Upper lobe of right lung (tissue), 1 donor: ENCODE measurements around the gene RRBP1. TPM values are rescaled to one million over a fixed set of nuclear protein-coding genes. Genes with fewer than 3 reads are reported as not detected.

Experiments
- ATAC-seq: fragments of 200-7000 bp; cut with Tn5 transposase; one replicate; pipeline ENCODE4 v1.9.1; 2020; ENCODE audit warnings: mild to moderate bottlenecking, moderate library complexity
- DNase-seq: peaks from one replicate; pipeline ENCODE4 v3.0.0-alpha.2; 2020
- H3K27ac ChIP-seq: fragments of 200-600 bp; one replicate; pipeline ENCODE4 v1.8.0; 2022
- H3K27me3 ChIP-seq: fragments of 200-600 bp; one replicate; pipeline ENCODE4 v1.8.0; 2022; ENCODE audit warnings: mild to moderate bottlenecking
- H3K36me3 ChIP-seq: fragments of 200-600 bp; one replicate; pipeline ENCODE4 v1.8.0; 2022
- H3K4me1 ChIP-seq: fragments of 200-600 bp; one replicate; pipeline ENCODE4 v1.8.0; 2022
- H3K4me3 ChIP-seq: fragments of 200-600 bp; one replicate; pipeline ENCODE4 v1.8.0; 2022; ENCODE audit warnings: mild to moderate bottlenecking
- H3K9me3 ChIP-seq: fragments of 200-600 bp; one replicate; pipeline ENCODE4 v1.8.0; 2022
- intact Hi-C: fragments of 100-400 bp; cut with DNase I; formaldehyde crosslinking; loops from one replicate; pipeline ENCODE4 v1.11.0; 2022
- total RNA-seq: library from RNA; stranded (reverse); fragmentation: NEBNext Ultra II Directional; extraction: Animal tissue kit (Norgen Biotek cat#: 25700); gene quantifications from one replicate; pipeline ENCODE4 v1.2.1, GENCODE V29; 2021
- TF ChIP-seq, protein P1 (sequence below): fragments of 200-600 bp; IDR thresholded peaks from one replicate; pipeline ENCODE4 v1.8.0; 2022; ENCODE audit warnings: antibody characterized with exemption
- donor health status: DM: no; HTN: yes; CAD: no; lungs with severe emphysema.

Gene RRBP1
- total RNA-seq, 1 donor from 2014 or later = 166 TPM

- no peak overlapping the region for H3K4me3 ChIP-seq
- no peaks in the 10 kb centered on the region for H3K9me3 ChIP-seq
- H3K27ac ChIP-seq = no peak overlapping the region
- DNase-seq (peak; percentile 76), ATAC-seq (peak; percentile 9)
- H3K4me1 ChIP-seq = peaks cover 10% of the 10 kb centered on the region
- intact Hi-C loops = loop anchor here (5.0 kb wide), 1 partner anchor 81 kb away; no protein-coding TSS in a partner anchor
- H3K27me3 ChIP-seq = no peaks in the 10 kb centered on the region
- TF ChIP-seq, protein P1, sequence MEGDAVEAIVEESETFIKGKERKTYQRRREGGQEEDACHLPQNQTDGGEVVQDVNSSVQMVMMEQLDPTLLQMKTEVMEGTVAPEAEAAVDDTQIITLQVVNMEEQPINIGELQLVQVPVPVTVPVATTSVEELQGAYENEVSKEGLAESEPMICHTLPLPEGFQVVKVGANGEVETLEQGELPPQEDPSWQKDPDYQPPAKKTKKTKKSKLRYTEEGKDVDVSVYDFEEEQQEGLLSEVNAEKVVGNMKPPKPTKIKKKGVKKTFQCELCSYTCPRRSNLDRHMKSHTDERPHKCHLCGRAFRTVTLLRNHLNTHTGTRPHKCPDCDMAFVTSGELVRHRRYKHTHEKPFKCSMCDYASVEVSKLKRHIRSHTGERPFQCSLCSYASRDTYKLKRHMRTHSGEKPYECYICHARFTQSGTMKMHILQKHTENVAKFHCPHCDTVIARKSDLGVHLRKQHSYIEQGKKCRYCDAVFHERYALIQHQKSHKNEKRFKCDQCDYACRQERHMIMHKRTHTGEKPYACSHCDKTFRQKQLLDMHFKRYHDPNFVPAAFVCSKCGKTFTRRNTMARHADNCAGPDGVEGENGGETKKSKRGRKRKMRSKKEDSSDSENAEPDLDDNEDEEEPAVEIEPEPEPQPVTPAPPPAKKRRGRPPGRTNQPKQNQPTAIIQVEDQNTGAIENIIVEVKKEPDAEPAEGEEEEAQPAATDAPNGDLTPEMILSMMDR = peak; percentile 8
- H3K36me3 ChIP-seq = peaks cover 92% of the 10 kb centered on the region
Observed at GRCh38 chr20:17617868-17618672, 64.0 kb downstream of the RRBP1 start.

- peaks cover 85% of the 10 kb centered on the region for H3K36me3 ChIP-seq
- H3K4me1 ChIP-seq = peaks cover 17% of the 10 kb centered on the region
- intact Hi-C loops = loop anchor here (5.0 kb wide), 1 partner anchor 80 kb away; no protein-coding TSS in a partner anchor
- TF ChIP-seq, protein P1 = peak; percentile 69
- DNase-seq (peak; percentile 76), ATAC-seq (peak; percentile 69)
- no peak overlapping the region for H3K4me3 ChIP-seq
- no peaks in the 10 kb centered on the region for H3K9me3 ChIP-seq
- no peak overlapping the region for H3K27ac ChIP-seq
- H3K27me3 ChIP-seq = no peaks in the 10 kb centered on the region
Observed at GRCh38 chr20:17617212-17617867, 64.7 kb downstream of the RRBP1 start.

DNA sequence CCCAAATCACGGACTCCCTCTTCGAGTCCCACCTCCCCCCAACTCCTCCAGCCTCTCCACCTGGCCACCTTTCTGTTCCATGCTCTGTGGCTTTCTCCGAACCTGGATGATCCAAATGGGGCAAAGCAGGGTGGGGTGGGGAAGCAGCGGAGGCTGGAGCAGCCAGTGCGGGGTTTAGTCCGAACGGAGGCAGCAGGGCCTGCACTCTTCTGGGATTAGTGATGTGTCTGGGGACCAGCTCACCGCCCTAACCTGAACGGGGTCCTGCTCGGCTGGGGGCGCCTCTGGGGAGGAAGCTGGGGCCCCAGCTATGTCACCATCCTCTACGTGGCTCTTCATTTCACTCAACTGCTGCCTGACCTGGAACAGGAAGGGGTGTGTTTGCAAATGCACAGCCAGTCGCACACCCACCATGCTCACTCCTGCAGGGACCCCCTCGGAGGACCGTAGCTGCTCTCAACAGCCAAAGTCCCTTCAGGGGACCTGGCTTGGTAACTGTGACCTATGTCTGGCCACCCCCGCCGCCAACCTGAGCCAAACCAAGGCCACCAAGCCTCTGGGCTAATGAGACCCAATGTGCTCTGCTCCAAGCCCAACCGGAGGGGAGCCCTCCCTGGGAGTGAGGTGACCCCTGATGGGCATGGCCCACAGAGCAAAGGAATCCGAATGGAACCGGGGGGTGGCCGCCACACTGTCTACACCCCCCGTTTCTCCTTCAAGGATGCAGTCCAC, 65.4 kb downstream of the RRBP1 start:
- H3K36me3 ChIP-seq = peaks cover 78% of the 10 kb centered on the region
- peaks cover 24% of the 10 kb centered on the region for H3K4me1 ChIP-seq
- TF ChIP-seq, protein P1 = no peak
- H3K27ac ChIP-seq = no peak overlapping the region
- peak; percentile 61 for DNase-seq
- H3K27me3 ChIP-seq = no peaks in the 10 kb centered on the region
- no peak overlapping the region for H3K4me3 ChIP-seq
- no peak for ATAC-seq
- no peaks in the 10 kb centered on the region for H3K9me3 ChIP-seq
- intact Hi-C loops = loop anchor here (5.0 kb wide), 1 partner anchor 79 kb away; no protein-coding TSS in a partner anchor

DNA sequence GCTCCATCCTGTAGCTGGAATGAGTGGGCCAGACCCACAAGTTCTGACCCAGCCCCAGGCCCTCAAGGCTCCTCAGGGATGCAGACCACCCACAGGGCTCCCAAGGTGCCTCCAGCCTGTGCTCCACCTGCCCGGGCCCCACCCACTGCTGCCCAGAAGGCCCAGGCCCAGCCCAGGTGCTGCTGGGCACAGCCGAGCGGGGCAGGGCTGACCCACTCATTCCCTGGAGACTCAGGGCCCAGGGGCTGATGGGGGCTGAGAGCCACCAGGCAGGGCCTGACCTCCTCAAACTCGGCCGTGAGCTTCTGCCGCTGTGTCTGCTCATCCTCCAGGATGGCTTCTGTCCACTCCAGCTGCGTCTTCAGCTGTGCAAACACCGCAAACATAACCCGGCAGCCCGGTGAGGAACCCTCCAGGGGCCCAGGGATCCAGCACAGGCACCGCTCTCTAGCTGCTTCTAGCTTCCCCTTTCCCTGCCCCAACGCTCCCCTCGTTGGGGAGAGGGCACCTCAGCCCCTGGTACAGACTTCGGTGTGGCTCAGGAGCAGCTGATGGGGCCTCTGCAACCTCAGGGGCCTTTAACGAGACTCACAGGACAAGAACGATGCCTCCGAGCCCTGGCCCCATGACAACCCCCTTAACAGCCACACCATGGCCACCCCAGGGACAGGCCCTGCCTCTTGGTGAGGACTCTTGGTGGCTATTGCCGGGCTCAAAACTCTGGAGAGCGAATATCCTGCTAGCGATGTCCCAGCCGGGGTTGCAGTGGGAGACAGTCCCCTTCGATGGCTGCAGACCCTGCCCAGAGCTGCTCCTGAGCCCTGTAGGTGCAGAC, 66.2 kb downstream of the RRBP1 start:
- peak; percentile 64 for DNase-seq
- peaks cover 74% of the 10 kb centered on the region for H3K36me3 ChIP-seq
- H3K9me3 ChIP-seq = no peaks in the 10 kb centered on the region
- no peak overlapping the region for H3K27ac ChIP-seq
- TF ChIP-seq, protein P1 = no peak
- no peak overlapping the region for H3K4me3 ChIP-seq
- H3K4me1 ChIP-seq = peaks cover 32% of the 10 kb centered on the region
- ATAC-seq = no peak
- intact Hi-C loops = loop anchor here (5.0 kb wide), 1 partner anchor 79 kb away; no protein-coding TSS in a partner anchor
- H3K27me3 ChIP-seq = no peaks in the 10 kb centered on the region
